ENCODE data around the gene IL32. TPM values are rescaled to one million over a fixed set of nuclear protein-coding genes. Genes with fewer than 3 reads are reported as not detected.

IL32 gene
- total and polyA plus RNA-seq, 9 of the 15 experiments (the other 6 are each of a cell fraction or from before 2014, with no cell fraction given) = 0.21 to 2.2 (median 0.37) TPM; not detected in 3

GRCh38 chr16:3095869-3096268 lies 30.4 kb downstream of the IL32 start:
- POLR2A ChIA-PET = interaction anchor here (0.7 kb wide), 1 partner anchor 48 kb away, joined by 4 read pairs; no protein-coding TSS in a partner anchor
- no peaks in the 10 kb centered on the region for H4K20me1 ChIP-seq (replicated peaks; ENCODE audit: control insufficient read depth, insufficient read depth, low read length)
- in situ Hi-C loops (cut with MboI) = no loop called here
- H3K36me3 ChIP-seq (ENCODE audit: control insufficient read depth, insufficient read depth, low read length) = no peaks in the 10 kb centered on the region
- no peak for FAIRE-seq
- peak overlapping the region; percentile 68 for H2AFZ ChIP-seq (ENCODE audit: low read depth, low read length)
- no peaks in the 10 kb centered on the region for H3K9me3 ChIP-seq (replicated peaks; ENCODE audit: control insufficient read depth, insufficient read depth, low read depth, low read length)
- no peak overlapping the region for H3K4me3 ChIP-seq
- H3K9ac ChIP-seq (ENCODE audit: insufficient read depth in 1 of 2, low read depth in 2 of 2, low read length in 2 of 2) = peak overlapping the region in 1 of 2 experiments; percentile 55; a peak in 1 of 4 replicates
- CTCF ChIA-PET (ENCODE audit: low intra/inter-chr PET ratio) = interaction anchor here (0.9 to 1.3 kb wide), 2 partner anchors 28 to 34 kb away, joined by 3 to 10 read pairs; no protein-coding TSS in a partner anchor
- intact Hi-C loops (cut with micrococcal nuclease) = loop anchor here (2.0 kb wide), 1 partner anchor 29 kb away; no protein-coding TSS in a partner anchor
- no peaks in the 10 kb centered on the region for H3K9me1 ChIP-seq (ENCODE audit: control insufficient read depth, insufficient read depth, low read length)
- H3K79me2 ChIP-seq (ENCODE audit: control insufficient read depth, insufficient read depth, low read length) = no peaks in the 10 kb centered on the region
- H3K27me3 ChIP-seq (ENCODE audit: control insufficient read depth in 2 of 2, insufficient read depth in 2 of 2, low read length in 2 of 2) = peaks cover 2 to 11% of the 10 kb centered on the region in 2 experiments; a peak in 2 of 5 replicates
- no TSS peak for BruUV-seq (replicated peaks)
- no peak overlapping the region for H3K4me2 ChIP-seq (ENCODE audit: insufficient read depth, low read length)
- ATAC-seq = peak; percentile 55
- H3K27ac ChIP-seq (ENCODE audit: extremely low read depth, low read depth, low read length) = no peak overlapping the region
- H3K4me1 ChIP-seq (replicated peaks in 1 of 2; ENCODE audit: control insufficient read depth in 2 of 2, insufficient read depth in 2 of 2, low read length in 2 of 2) = peaks cover 14 to 32% of the 10 kb centered on the region in 2 experiments
- 1% methylated on average over 4 of the region's 4 CpGs for WGBS (ENCODE audit: insufficient coverage, low coverage, missing lambda C conversion rate)
- DNase-seq (ENCODE audit: extremely low read depth in 1 of 4, low spot score in 3 of 4) = peak; percentile 54 to 69 (median 62)
- no peak for TF ChIP-seq SIX5 (IDR thresholded peaks at IDR 0.05; ENCODE audit: borderline replicate concordance in 1 of 2, insufficient read depth in 1 of 2, low read depth in 1 of 2, low read length in 2 of 2)
- peak; percentile 49; the same call in 1 of the 2 replicates for TF ChIP-seq MAFG (tag; conservative IDR thresholded peaks at IDR 0.05)
- peak; percentile 65 to 67 (median 66) for TF ChIP-seq CTCF (IDR thresholded peaks at IDR 0.05 in 2 of 3, conservative IDR thresholded peaks at IDR 0.05 in 1 of 3; ENCODE audit: insufficient read depth in 2 of 3, low read depth in 1 of 3, low read length in 3 of 3)
- peak; percentile 53; the same call in 1 of the 2 replicates for TF ChIP-seq SPI1 (IDR thresholded peaks at IDR 0.05; ENCODE audit: borderline replicate concordance, low read depth, low read length)
- peak; percentile 46; the same call in 1 of the 2 replicates for TF ChIP-seq REST (IDR thresholded peaks at IDR 0.05; ENCODE audit: borderline replicate concordance)
- no peak for TF ChIP-seq REST (CRISPR knock-in tag; IDR thresholded peaks at IDR 0.05; ENCODE audit: low read depth)
- TF ChIP-seq VEZF1 (CRISPR knock-in tag; IDR thresholded peaks at IDR 0.05) = peak; percentile 41; the same call in 1 of the 2 replicates
- no peak for TF ChIP-seq ZNF584 (CRISPR knock-in tag; IDR thresholded peaks at IDR 0.05; ENCODE audit: low read depth)
- TF ChIP-seq NFE2 (IDR thresholded peaks at IDR 0.05; ENCODE audit: low read depth) = 0 out of 2 replicates have a peak, but pooled peaks have one; percentile 6
